NCI-H1436 treated with DMSO at 0.1 percent for 48 hours (cell line): ENCODE results near the gene TAF1B.
"Not testable (repeated sequence)": the region's sequence is repeated elsewhere in the genome, so short reads cannot be mapped to it uniquely, and the experiment has no call there.

ENCODE experiments used
- DNase-seq: peaks from one replicate; lab custom pipeline; 2025; lab: John Stamatoyannopoulos, UW

Gene TAF1B

GRCh38 chr2:9885036-9885684, 41.9 kb downstream of the TAF1B start:
- no peak for DNase-seq

GRCh38 chr2:9887513-9887912, 44.2 kb downstream of the TAF1B start:
- DNase-seq = no peak

GRCh38 chr2:9889812-9890261, 46.6 kb downstream of the TAF1B start:
- DNase-seq = no peak

- no peak for DNase-seq
Measured at GRCh38 chr2:9892236-9892635, 49.0 kb downstream of the TAF1B start.

- no peak for DNase-seq
Measured at GRCh38 chr2:9895669-9896590, 52.7 kb downstream of the TAF1B start.

- DNase-seq = no peak
Measured at GRCh38 chr2:9897331-9897737, 54.1 kb downstream of the TAF1B start.

- DNase-seq = no peak
Measured at GRCh38 chr2:9897846-9898245, 54.6 kb downstream of the TAF1B start.

GRCh38 chr2:9905413-9905812, 62.1 kb downstream of the TAF1B start:
- no peak for DNase-seq

- no peak for DNase-seq
Measured at GRCh38 chr2:9907402-9907801, 64.1 kb downstream of the TAF1B start.

GRCh38 chr2:9908639-9909038, 65.4 kb downstream of the TAF1B start:
- DNase-seq = no peak

- DNase-seq = no peak
Measured at GRCh38 chr2:9909106-9909505, 65.8 kb downstream of the TAF1B start.

- no peak for DNase-seq
Measured at GRCh38 chr2:9910699-9911098, 67.4 kb downstream of the TAF1B start.

GRCh38 chr2:9912468-9912867, 69.2 kb downstream of the TAF1B start:
- no peak for DNase-seq

- DNase-seq = no peak
Measured at GRCh38 chr2:9914384-9915065, 71.3 kb downstream of the TAF1B start.

- DNase-seq = no peak
Measured at GRCh38 chr2:9918275-9918674, 75.0 kb downstream of the TAF1B start.

GRCh38 chr2:9919512-9919911, 76.2 kb downstream of the TAF1B start:
- DNase-seq = no peak

- not testable (repeated sequence) for DNase-seq
Measured at GRCh38 chr2:9927020-9927419, 83.7 kb downstream of the TAF1B start.

- no peak for DNase-seq
Measured at GRCh38 chr2:9937258-9937657, 94.0 kb downstream of the TAF1B start.

GRCh38 chr2:9937968-9938367, 94.7 kb downstream of the TAF1B start:
- DNase-seq = no peak

- DNase-seq = no peak
Measured at GRCh38 chr2:9939587-9940485, 96.6 kb downstream of the TAF1B start.

- DNase-seq = no peak
Measured at GRCh38 chr2:9941196-9941995, 98.1 kb downstream of the TAF1B start.
